Activated B cell treated with CpG ODN at 0.5 μM for 24 hours (primary cell): ENCODE measurements around the gene RELL1. TPM values are rescaled to one million over a fixed set of nuclear protein-coding genes. Genes with fewer than 3 reads are reported as not detected.

Experiments
- ATAC-seq: fragments of 200-7000 bp; cut with Tn5 transposase; one replicate; pipeline ENCODE4 v1.10.0; 2021; ENCODE audit warnings: low read depth, mild to moderate bottlenecking, moderate library complexity
- CTCF ChIA-PET: fragments of 350-600 bp; sonication (Branson Sonifier 250); formaldehyde crosslinking; loops from one replicate; lab custom pipeline; 2021; ENCODE audit warnings: antibody characterized with exemption; lab: Charles Lee
- POLR2A ChIA-PET: fragments of 350-600 bp; sonication (Branson Sonifier 250); formaldehyde crosslinking; loops from one replicate; lab custom pipeline; 2021; ENCODE audit warnings: antibody characterized with exemption; lab: Charles Lee
- DNase-seq: peaks from one replicate; pipeline ENCODE4 v3.0.0; 2022
- H3K27ac Mint-ChIP-seq: one replicate; pipeline ENCODE4 v1.8.0; 2020; ENCODE audit warnings: mixed read lengths
- H3K27me3 Mint-ChIP-seq: one replicate; pipeline ENCODE4 v1.8.0; 2021; ENCODE audit warnings: mixed read lengths
- H3K36me3 Mint-ChIP-seq: one replicate; pipeline ENCODE4 v1.8.0; 2021; ENCODE audit warnings: low read depth, mixed read lengths
- H3K4me1 Mint-ChIP-seq: one replicate; pipeline ENCODE4 v1.8.0; 2021; ENCODE audit warnings: mixed read lengths
- H3K4me3 Mint-ChIP-seq: one replicate; pipeline ENCODE4 v1.8.0; 2020; ENCODE audit warnings: mild to moderate bottlenecking, mixed read lengths
- H3K9me3 Mint-ChIP-seq: one replicate; pipeline ENCODE4 v1.8.0; 2020; ENCODE audit warnings: mixed read lengths
- CTCF ChIP-seq: fragments of 200-600 bp; IDR thresholded peaks from one replicate; pipeline ENCODE4 v1.8.0; 2022; ENCODE audit warnings: antibody characterized with exemption, mild to moderate bottlenecking
- intact Hi-C: fragments of 100-400 bp; cut with micrococcal nuclease; formaldehyde crosslinking; loops from one replicate; pipeline ENCODE4 v1.15.1; 2024
- total RNA-seq: library from RNA; stranded (reverse); gene quantifications from 2 replicates; pipeline ENCODE4 v1.2.3, GENCODE V29; 2022

RELL1 gene
- total RNA-seq, 1 donor from 2014 or later, result 0.71 TPM

- ChIA-PET POLR2A (no interaction called here), CTCF (no interaction called here)
- H3K4me1 Mint-ChIP-seq, result no peaks in the 10 kb centered on the region
- H3K9me3 Mint-ChIP-seq, result no peaks in the 10 kb centered on the region
- DNase-seq (no peak), ATAC-seq (no peak)
- TF ChIP-seq CTCF, result no peak
- H3K27me3 Mint-ChIP-seq, result no peaks in the 10 kb centered on the region
- H3K36me3 Mint-ChIP-seq, result no peaks in the 10 kb centered on the region
- intact Hi-C loops, result no loop called here
- no peak overlapping the region for H3K27ac Mint-ChIP-seq
- H3K4me3 Mint-ChIP-seq, result no peak overlapping the region
These were observed 60.7 kb downstream of the RELL1 start for GRCh38 chr4:37625499-37625898.

GRCh38 chr4:37623940-37624339 is 62.2 kb downstream of the RELL1 start:
- CTCF ChIA-PET, result no interaction called here
- H3K9me3 Mint-ChIP-seq, result no peaks in the 10 kb centered on the region
- ATAC-seq (no peak), DNase-seq (no peak)
- H3K4me3 Mint-ChIP-seq, result no peak overlapping the region
- intact Hi-C loops, result no loop called here
- POLR2A ChIA-PET, result no interaction called here
- no peak overlapping the region for H3K27ac Mint-ChIP-seq
- TF ChIP-seq CTCF, result no peak
- H3K4me1 Mint-ChIP-seq, result no peaks in the 10 kb centered on the region
- H3K27me3 Mint-ChIP-seq, result no peaks in the 10 kb centered on the region
- H3K36me3 Mint-ChIP-seq, result no peaks in the 10 kb centered on the region

GRCh38 chr4:37623125-37623524 is 63.1 kb downstream of the RELL1 start:
- H3K36me3 Mint-ChIP-seq, result no peaks in the 10 kb centered on the region
- no peaks in the 10 kb centered on the region for H3K27me3 Mint-ChIP-seq
- ChIA-PET CTCF (no interaction called here), POLR2A (no interaction called here)
- TF ChIP-seq CTCF, result no peak
- no peak for DNase-seq
- H3K9me3 Mint-ChIP-seq, result no peaks in the 10 kb centered on the region
- intact Hi-C loops, result no loop called here
- H3K4me1 Mint-ChIP-seq, result no peaks in the 10 kb centered on the region
- H3K27ac Mint-ChIP-seq, result no peak overlapping the region
- H3K4me3 Mint-ChIP-seq, result no peak overlapping the region
- no peak for ATAC-seq

GRCh38 chr4:37620176-37620575 is 66.0 kb downstream of the RELL1 start:
- ATAC-seq, result no peak
- TF ChIP-seq CTCF, result no peak
- no peaks in the 10 kb centered on the region for H3K9me3 Mint-ChIP-seq
- no peak for DNase-seq
- H3K4me3 Mint-ChIP-seq, result no peak overlapping the region
- ChIA-PET CTCF (no interaction called here), POLR2A (no interaction called here)
- H3K36me3 Mint-ChIP-seq, result no peaks in the 10 kb centered on the region
- intact Hi-C loops, result no loop called here
- H3K27ac Mint-ChIP-seq, result no peak overlapping the region
- no peaks in the 10 kb centered on the region for H3K4me1 Mint-ChIP-seq
- H3K27me3 Mint-ChIP-seq, result no peaks in the 10 kb centered on the region

- CTCF ChIA-PET, result no interaction called here
These were observed 70.5 kb downstream of the RELL1 start for GRCh38 chr4:37615720-37616063.

More at GRCh38 chr4:37615720-37616063, 70.5 kb downstream of the RELL1 start:
- Mint-ChIP-seq H3K4me3 (no peak overlapping the region), H3K36me3 (no peaks in the 10 kb centered on the region), H3K27ac (no peak overlapping the region), H3K4me1 (no peaks in the 10 kb centered on the region), H3K9me3 (no peaks in the 10 kb centered on the region), H3K27me3 (no peaks in the 10 kb centered on the region)
- POLR2A ChIA-PET, result no interaction called here
- ATAC-seq (no peak), DNase-seq (no peak)
- intact Hi-C loops, result no loop called here
- TF ChIP-seq CTCF, result no peak
